SK-N-SH (cell line): ENCODE results near the gene SAP30BP. TPM values are rescaled to one million over a fixed set of nuclear protein-coding genes. Genes with fewer than 3 reads are reported as not detected.

Source experiments
- CTCF ChIA-PET: fragments of 300-600, 350-600 bp; formaldehyde crosslinking; extraction: SDS; loops from one replicate; lab custom pipeline; 2021; lab: Yijun Ruan, JAX
- POLR2A ChIA-PET: fragments of 350-600 bp; sonication (Branson Sonifier 250); formaldehyde crosslinking; extraction: SDS; loops from one replicate; lab custom pipeline; 2020; ENCODE audit warnings: antibody characterized with exemption, inconsistent platforms; lab: Yijun Ruan, JAX
- DNase-seq: peaks from one replicate; pipeline ENCODE4 v3.0.0; 2012
- H2AFZ ChIP-seq: fragments of 200-600 bp; sonication (generic); 2 replicates; pipeline ENCODE4 v1.8.1; 2016; ENCODE audit warnings: antibody characterized with exemption, mild to moderate bottlenecking, low read depth
- H3F3A ChIP-seq: fragments of 200-600 bp; sonication (generic); replicated peaks from 2 replicates; pipeline ENCODE3; 2016; ENCODE audit warnings: antibody characterized with exemption, mild to moderate bottlenecking; ENCODE audit not compliant: insufficient read depth
- H3K27ac ChIP-seq, 2 experiments: fragments of 200-500 bp in 1 of 2; fragments of 200-600 bp in 1 of 2; sonication (Bioruptor generic) in 1 of 2; sonication (generic), shearing (Covaris generic) in 1 of 2; 2 replicates each; pipeline versions ENCODE4 v1.5.1 to v1.6.1; 2014 to 2016; ENCODE audit warnings: low read depth in 2 of 2, inconsistent platforms in 1 of 2, low read length in 1 of 2, mild to moderate bottlenecking in 1 of 2, mixed read lengths in 1 of 2
- H3K27me3 ChIP-seq: fragments of 200-600 bp; sonication (generic), shearing (Covaris generic); 2 replicates; pipeline ENCODE4 v1.6.1; 2016; ENCODE audit warnings: mixed run types; ENCODE audit not compliant: insufficient read depth
- H3K36me3 ChIP-seq, 2 experiments: fragments of 200-500 bp in 1 of 2; fragments of 200-600 bp in 1 of 2; sonication (Bioruptor generic) in 1 of 2; sonication (generic) in 1 of 2; replicated peaks in 1 of 2; 2 replicates each; pipeline versions ENCODE3 to v1.5.1; 2014 to 2016; ENCODE audit warnings: low read length in 1 of 2, mild to moderate bottlenecking in 1 of 2; ENCODE audit not compliant: insufficient read depth in 2 of 2, control insufficient read depth in 1 of 2
- H3K4me1 ChIP-seq, 2 experiments: fragments of 200-500 bp in 1 of 2; fragments of 200-600 bp in 1 of 2; sonication (Bioruptor generic) in 1 of 2; sonication (generic), shearing (Covaris generic) in 1 of 2; 2 replicates each; pipeline versions ENCODE4 v1.5.1 to v1.6.1; 2014 to 2016; ENCODE audit warnings: low read depth in 1 of 2, low read length in 1 of 2, mixed run types in 1 of 2; ENCODE audit not compliant: insufficient read depth in 2 of 2, control insufficient read depth in 1 of 2
- H3K4me2 ChIP-seq: fragments of 200-600 bp; sonication (generic), shearing (Covaris generic); 2 replicates; pipeline ENCODE4 v1.6.1; 2017; ENCODE audit warnings: mixed run types
- H3K4me3 ChIP-seq, 2 experiments: fragments of 200-500 bp in 1 of 2; fragments of 200-600 bp in 1 of 2; sonication (Bioruptor generic) in 1 of 2; sonication (generic), shearing (Covaris generic) in 1 of 2; 2 replicates each; pipeline versions ENCODE4 v1.5.1 to v1.8.1; 2014 to 2016; ENCODE audit warnings: low read depth in 2 of 2, inconsistent platforms in 1 of 2, low read length in 1 of 2, mild to moderate bottlenecking in 1 of 2, mixed read lengths in 1 of 2, moderate library complexity in 1 of 2
- H3K79me2 ChIP-seq: fragments of 200-600 bp; sonication (generic); 2 replicates; pipeline ENCODE4 v1.8.1; 2017; ENCODE audit warnings: mild to moderate bottlenecking; ENCODE audit not compliant: insufficient read depth
- H3K9ac ChIP-seq: fragments of 200-600 bp; sonication (generic); 2 replicates; pipeline ENCODE4 v1.6.1; 2017; ENCODE audit warnings: mixed run types
- H3K9me2 ChIP-seq: fragments of 200-600 bp; sonication (generic); 2 replicates; pipeline ENCODE4 v1.6.1; 2017; ENCODE audit warnings: mixed run types
- H3K9me3 ChIP-seq: fragments of 200-600 bp; sonication (generic); 2 replicates; pipeline ENCODE4 v1.6.1; 2017; ENCODE audit warnings: mixed run types, mild to moderate bottlenecking, moderate library complexity
- H4K20me1 ChIP-seq: fragments of 200-600 bp; sonication (generic); 2 replicates; pipeline ENCODE4 v1.6.1; 2017; ENCODE audit warnings: mild to moderate bottlenecking, mixed run types; ENCODE audit not compliant: insufficient read depth
- EZH2phosphoT487 ChIP-seq: fragments of 200-600 bp; sonication (generic); IDR thresholded peaks from 2 replicates; pipeline ENCODE4 v1.6.1; 2017; ENCODE audit warnings: low read depth, mixed run types, mild to moderate bottlenecking, antibody characterized with exemption, moderate library complexity, borderline replicate concordance
- GABPA ChIP-seq: IDR thresholded peaks from 2 replicates; pipeline ENCODE4 v1.4.0; 2012; ENCODE audit warnings: low read depth, mild to moderate bottlenecking
- JUND ChIP-seq: IDR thresholded peaks from 2 replicates; pipeline ENCODE4 v1.4.0; 2012
- RAD21 ChIP-seq: IDR thresholded peaks from 2 replicates; pipeline ENCODE4 v1.6.1; 2012; ENCODE audit warnings: mild to moderate bottlenecking, low read length
- SIN3A ChIP-seq: IDR thresholded peaks from 2 replicates; pipeline ENCODE4 v1.6.1; 2012; ENCODE audit warnings: low read depth, mild to moderate bottlenecking, low read length, moderate library complexity, borderline replicate concordance
- TAF1 ChIP-seq: IDR thresholded peaks from 2 replicates; pipeline ENCODE4 v1.6.1; 2012; ENCODE audit warnings: low read depth, mild to moderate bottlenecking, low read length, moderate library complexity, borderline replicate concordance
- TEAD4 ChIP-seq: IDR thresholded peaks from 2 replicates; pipeline ENCODE4 v1.4.0; 2012; ENCODE audit warnings: mild to moderate bottlenecking, borderline replicate concordance; ENCODE audit not compliant: insufficient read depth
- USF2 ChIP-seq: fragments of 150-350 bp; IDR thresholded peaks from 2 replicates; pipeline ENCODE4 v1.6.1; 2017; ENCODE audit warnings: antibody characterized with exemption, low read length, low read depth, borderline replicate concordance
- YY1 ChIP-seq: IDR thresholded peaks from 2 replicates; pipeline ENCODE4 v1.4.0; 2012; ENCODE audit warnings: low read depth, mild to moderate bottlenecking
- WGBS: methylation state at CpG from one replicate; pipeline ENCODE4 v1.1.6; 2017; ENCODE audit warnings: low lambda C conversion rate; 5-methylcytosine and 5-hydroxymethylcytosine counted together
- polyA plus RNA-seq, 3 experiments: library from polyadenylated mRNA; depleted of rRNA; stranded (reverse); fragments of >200 nt; gene quantifications; 2 replicates each; pipeline ENCODE4 v1.2.3, GENCODE V29; 2012
- TF ChIP-seq, protein P1 (sequence below): fragments of 150-350 bp; IDR thresholded peaks from 2 replicates; pipeline ENCODE4 v1.6.1; 2016; ENCODE audit warnings: mild to moderate bottlenecking, low read depth, low read length
- TF ChIP-seq, protein P2 (sequence below): IDR thresholded peaks from 2 replicates; pipeline ENCODE4 v1.6.1; 2012; ENCODE audit warnings: mild to moderate bottlenecking, low read depth, low read length, moderate library complexity

The SAP30BP gene
- polyA plus RNA-seq, 1 of the 3 experiments (the other 2 are of a cell fraction) = 158 TPM

GRCh38 chr17:75629157-75629556 lies 38.0 kb upstream of the SAP30BP start:
- TF ChIP-seq GABPA (no peak), EZH2phosphoT487 (no peak), YY1 (no peak), SIN3A (no peak), TEAD4 (no peak), RAD21 (no peak), TAF1 (no peak), USF2 (no peak), JUND (no peak)
- TF ChIP-seq, protein P1, sequence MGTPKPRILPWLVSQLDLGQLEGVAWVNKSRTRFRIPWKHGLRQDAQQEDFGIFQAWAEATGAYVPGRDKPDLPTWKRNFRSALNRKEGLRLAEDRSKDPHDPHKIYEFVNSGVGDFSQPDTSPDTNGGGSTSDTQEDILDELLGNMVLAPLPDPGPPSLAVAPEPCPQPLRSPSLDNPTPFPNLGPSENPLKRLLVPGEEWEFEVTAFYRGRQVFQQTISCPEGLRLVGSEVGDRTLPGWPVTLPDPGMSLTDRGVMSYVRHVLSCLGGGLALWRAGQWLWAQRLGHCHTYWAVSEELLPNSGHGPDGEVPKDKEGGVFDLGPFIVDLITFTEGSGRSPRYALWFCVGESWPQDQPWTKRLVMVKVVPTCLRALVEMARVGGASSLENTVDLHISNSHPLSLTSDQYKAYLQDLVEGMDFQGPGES = no peak
- TF ChIP-seq, protein P2, sequence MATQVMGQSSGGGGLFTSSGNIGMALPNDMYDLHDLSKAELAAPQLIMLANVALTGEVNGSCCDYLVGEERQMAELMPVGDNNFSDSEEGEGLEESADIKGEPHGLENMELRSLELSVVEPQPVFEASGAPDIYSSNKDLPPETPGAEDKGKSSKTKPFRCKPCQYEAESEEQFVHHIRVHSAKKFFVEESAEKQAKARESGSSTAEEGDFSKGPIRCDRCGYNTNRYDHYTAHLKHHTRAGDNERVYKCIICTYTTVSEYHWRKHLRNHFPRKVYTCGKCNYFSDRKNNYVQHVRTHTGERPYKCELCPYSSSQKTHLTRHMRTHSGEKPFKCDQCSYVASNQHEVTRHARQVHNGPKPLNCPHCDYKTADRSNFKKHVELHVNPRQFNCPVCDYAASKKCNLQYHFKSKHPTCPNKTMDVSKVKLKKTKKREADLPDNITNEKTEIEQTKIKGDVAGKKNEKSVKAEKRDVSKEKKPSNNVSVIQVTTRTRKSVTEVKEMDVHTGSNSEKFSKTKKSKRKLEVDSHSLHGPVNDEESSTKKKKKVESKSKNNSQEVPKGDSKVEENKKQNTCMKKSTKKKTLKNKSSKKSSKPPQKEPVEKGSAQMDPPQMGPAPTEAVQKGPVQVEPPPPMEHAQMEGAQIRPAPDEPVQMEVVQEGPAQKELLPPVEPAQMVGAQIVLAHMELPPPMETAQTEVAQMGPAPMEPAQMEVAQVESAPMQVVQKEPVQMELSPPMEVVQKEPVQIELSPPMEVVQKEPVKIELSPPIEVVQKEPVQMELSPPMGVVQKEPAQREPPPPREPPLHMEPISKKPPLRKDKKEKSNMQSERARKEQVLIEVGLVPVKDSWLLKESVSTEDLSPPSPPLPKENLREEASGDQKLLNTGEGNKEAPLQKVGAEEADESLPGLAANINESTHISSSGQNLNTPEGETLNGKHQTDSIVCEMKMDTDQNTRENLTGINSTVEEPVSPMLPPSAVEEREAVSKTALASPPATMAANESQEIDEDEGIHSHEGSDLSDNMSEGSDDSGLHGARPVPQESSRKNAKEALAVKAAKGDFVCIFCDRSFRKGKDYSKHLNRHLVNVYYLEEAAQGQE = no peak
- no peak overlapping the region for H3K4me3 ChIP-seq
- no peaks in the 10 kb centered on the region for H3K9me2 ChIP-seq
- ChIA-PET CTCF (interaction anchor here (1.8 to 37.9 kb wide), 6 partner anchors 9 to 122 kb away, joined by 6 to 1370 read pairs (median 20); partner anchors contain the start of genes GALK1 and SMIM5), POLR2A (interaction anchor here (0.9 to 1.1 kb wide), 2 partner anchors 9 to 119 kb away, joined by 3 to 4 read pairs; no protein-coding TSS in a partner anchor)
- no peaks in the 10 kb centered on the region for H3K9me3 ChIP-seq
- 91% methylated on average over 13 of the region's 14 CpGs for WGBS
- no peak for DNase-seq
- no peak overlapping the region for H3K4me2 ChIP-seq
- H3K27ac ChIP-seq = no peak overlapping the region
- peaks cover 0 to 50% of the 10 kb centered on the region in 2 experiments for H3K36me3 ChIP-seq
- peaks cover 12 to 20% of the 10 kb centered on the region in 2 experiments; a peak in 3 of 4 replicates for H3K4me1 ChIP-seq
- H3F3A ChIP-seq = peaks cover 3% of the 10 kb centered on the region
- no peak overlapping the region for H3K9ac ChIP-seq
- H2AFZ ChIP-seq = no peak overlapping the region
- H3K27me3 ChIP-seq = no peaks in the 10 kb centered on the region
- H3K79me2 ChIP-seq = no peaks in the 10 kb centered on the region
- peaks cover 16% of the 10 kb centered on the region for H4K20me1 ChIP-seq
